HFFc6 (cell line): ENCODE data around the gene RPH3AL. TPM values are rescaled to one million over a fixed set of nuclear protein-coding genes. Genes with fewer than 3 reads are reported as not detected.

Experiments
- DNase-seq: peaks from one replicate; pipeline ENCODE4 v3.0.0-alpha.2; 2018
- H3K27ac Mint-ChIP-seq: 2 replicates; pipeline ENCODE4 v1.8.0; 2020; ENCODE audit warnings: mild to moderate bottlenecking, mixed read lengths
- H3K27me3 Mint-ChIP-seq: 2 replicates; pipeline ENCODE4 v1.8.0; 2021; ENCODE audit warnings: mild to moderate bottlenecking, moderate library complexity, mixed read lengths; ENCODE audit not compliant: insufficient read depth
- H3K36me3 Mint-ChIP-seq: 2 replicates; pipeline ENCODE4 v1.8.0; 2021; ENCODE audit warnings: low read depth, mixed read lengths
- H3K4me1 Mint-ChIP-seq: 2 replicates; pipeline ENCODE4 v1.8.0; 2020; ENCODE audit warnings: low read depth, mixed read lengths
- H3K4me3 Mint-ChIP-seq: 2 replicates; pipeline ENCODE4 v1.8.0; 2020; ENCODE audit warnings: mild to moderate bottlenecking, moderate library complexity, mixed read lengths
- H3K9me3 Mint-ChIP-seq: 2 replicates; pipeline ENCODE4 v1.8.0; 2020; ENCODE audit warnings: mild to moderate bottlenecking, mixed read lengths
- CTCF ChIP-seq: fragments of 200-600 bp; sonication (generic); IDR thresholded peaks from 2 replicates; pipeline ENCODE4 v1.5.0; 2021; ENCODE audit warnings: antibody characterized with exemption, mild to moderate bottlenecking
- total RNA-seq, 6 experiments: library from RNA; stranded (reverse); fragmentation: NEBNext Ultra II Directional; extraction: Animal tissue kit (Norgen Biotek cat#: 25700); gene quantifications; 2 replicates in 1 of 6; 3 replicates in 5 of 6; pipeline ENCODE4 v1.2.3, GENCODE V29; 2021

Gene RPH3AL
- total RNA-seq, 6 experiments from 2014 or later, result 1.4 to 2.4 (median 2.0) TPM

DNA sequence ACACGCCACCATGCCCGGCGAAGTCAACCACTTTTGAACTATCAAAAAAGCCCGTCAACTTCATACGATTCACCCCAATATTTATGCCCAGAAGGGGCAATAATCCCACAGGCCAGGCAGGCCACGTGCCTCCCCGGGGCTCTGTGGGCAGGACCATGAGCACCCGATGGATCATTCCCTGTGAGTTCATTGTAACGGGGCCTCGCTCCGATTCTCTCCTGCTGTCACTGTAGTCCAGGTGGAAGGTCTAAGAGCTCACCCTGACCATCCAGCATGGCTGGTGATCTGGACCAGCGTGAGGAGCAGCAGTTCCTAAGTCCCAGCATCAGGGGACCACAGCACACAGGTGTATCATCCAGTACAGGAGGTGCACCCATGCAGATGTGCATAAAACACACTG is 93.7 kb downstream of the RPH3AL start:
- Mint-ChIP-seq H3K27ac (no peak overlapping the region), H3K9me3 (peaks cover 20% of the 10 kb centered on the region; the same call in 1 of the 2 replicates), H3K36me3 (peaks cover 13% of the 10 kb centered on the region; the same call in 1 of the 2 replicates), H3K27me3 (peaks cover 27% of the 10 kb centered on the region), H3K4me1 (no peaks in the 10 kb centered on the region), H3K4me3 (no peak overlapping the region)
- no peak for TF ChIP-seq CTCF
- no peak for DNase-seq

DNA sequence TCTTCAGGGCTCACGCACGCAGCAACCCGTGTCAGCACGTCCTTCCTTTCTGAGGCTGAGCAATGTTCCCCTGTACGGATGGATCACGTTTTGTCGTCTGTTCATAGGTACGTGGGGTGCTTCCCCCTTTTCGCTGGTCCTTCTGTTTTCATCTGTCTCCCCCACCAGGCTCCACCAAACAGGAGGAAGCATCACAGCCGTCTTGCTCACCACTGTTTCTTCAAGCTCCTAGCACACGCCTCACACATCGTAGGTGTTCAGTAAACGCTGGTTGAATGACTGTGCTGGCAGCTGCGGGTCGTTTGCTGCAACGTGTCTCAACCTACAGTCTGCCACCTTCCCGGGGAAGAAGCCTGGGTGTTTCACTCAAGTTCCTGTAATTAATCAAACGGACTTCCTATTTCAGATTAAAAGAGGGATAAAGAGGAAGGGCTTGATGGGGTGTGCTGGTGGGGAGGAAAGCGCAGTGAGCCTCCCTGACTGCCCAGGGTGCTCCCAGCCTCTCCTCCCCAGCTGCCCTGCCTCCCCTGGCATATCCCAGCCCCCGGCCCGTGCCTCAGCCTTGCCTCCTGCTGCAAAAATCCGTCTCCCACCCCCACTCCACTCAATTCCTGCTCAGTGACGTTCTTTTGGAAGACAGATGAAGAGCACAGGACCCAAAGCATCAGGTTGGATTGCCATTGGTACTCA is 94.4 kb downstream of the RPH3AL start:
- no peaks in the 10 kb centered on the region for H3K4me1 Mint-ChIP-seq
- peaks cover 7% of the 10 kb centered on the region; the same call in 1 of the 2 replicates for H3K36me3 Mint-ChIP-seq
- H3K9me3 Mint-ChIP-seq, result peaks cover 17% of the 10 kb centered on the region; the same call in 1 of the 2 replicates
- H3K4me3 Mint-ChIP-seq, result no peak overlapping the region
- no peak overlapping the region for H3K27ac Mint-ChIP-seq
- DNase-seq, result no peak
- H3K27me3 Mint-ChIP-seq, result peaks cover 24% of the 10 kb centered on the region
- TF ChIP-seq CTCF, result no peak

DNA sequence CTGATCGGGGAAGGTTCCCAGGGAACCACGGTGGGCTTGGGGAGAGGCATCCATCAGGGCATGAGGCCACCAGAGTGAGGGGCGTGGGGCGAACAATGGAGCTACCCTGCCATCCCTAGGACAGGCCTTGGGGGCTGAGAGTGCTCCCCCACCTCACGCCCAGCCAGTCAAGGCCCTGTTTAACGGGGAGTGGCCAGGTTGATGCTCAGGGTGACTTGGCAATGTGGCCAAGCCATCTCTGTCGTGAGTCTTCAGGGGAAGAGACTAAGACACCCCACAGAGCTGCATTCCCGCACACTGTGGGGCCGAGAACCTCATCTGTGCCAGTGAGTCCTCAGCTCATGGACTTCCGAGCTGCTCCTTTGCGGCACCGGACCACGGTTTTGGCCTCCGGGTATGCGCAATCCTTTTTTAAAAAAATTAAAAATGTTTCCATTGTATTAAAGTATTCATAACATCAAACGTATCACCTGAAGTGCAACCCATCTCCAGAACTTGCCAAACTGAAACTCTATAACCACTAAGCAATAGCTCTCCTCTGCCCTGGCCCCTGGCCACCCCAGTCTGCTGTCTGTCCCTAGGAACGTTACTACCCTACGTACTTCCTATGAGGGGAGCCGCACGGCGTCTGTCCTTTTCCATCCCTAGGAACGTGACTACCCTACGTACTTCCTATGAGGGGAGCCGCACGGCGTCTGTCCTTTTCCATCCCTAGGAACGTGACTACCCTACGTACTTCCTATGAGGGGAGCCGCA is 99.3 kb downstream of the RPH3AL start:
- no peak for DNase-seq
- TF ChIP-seq CTCF, result no peak
- Mint-ChIP-seq H3K9me3 (no peaks in the 10 kb centered on the region), H3K27ac (no peak overlapping the region), H3K4me3 (no peak overlapping the region), H3K36me3 (no peaks in the 10 kb centered on the region), H3K4me1 (no peaks in the 10 kb centered on the region), H3K27me3 (peaks cover 9% of the 10 kb centered on the region)

- peaks cover 13% of the 10 kb centered on the region for H3K27me3 Mint-ChIP-seq
- H3K36me3 Mint-ChIP-seq, result no peaks in the 10 kb centered on the region
- H3K27ac Mint-ChIP-seq, result no peak overlapping the region
- no peak overlapping the region for H3K4me3 Mint-ChIP-seq
- H3K9me3 Mint-ChIP-seq, result no peaks in the 10 kb centered on the region
- no peak for TF ChIP-seq CTCF
- DNase-seq, result no peak
- H3K4me1 Mint-ChIP-seq, result no peaks in the 10 kb centered on the region
Observed at GRCh38 chr17:252456-252855, 100.2 kb downstream of the RPH3AL start.

DNA sequence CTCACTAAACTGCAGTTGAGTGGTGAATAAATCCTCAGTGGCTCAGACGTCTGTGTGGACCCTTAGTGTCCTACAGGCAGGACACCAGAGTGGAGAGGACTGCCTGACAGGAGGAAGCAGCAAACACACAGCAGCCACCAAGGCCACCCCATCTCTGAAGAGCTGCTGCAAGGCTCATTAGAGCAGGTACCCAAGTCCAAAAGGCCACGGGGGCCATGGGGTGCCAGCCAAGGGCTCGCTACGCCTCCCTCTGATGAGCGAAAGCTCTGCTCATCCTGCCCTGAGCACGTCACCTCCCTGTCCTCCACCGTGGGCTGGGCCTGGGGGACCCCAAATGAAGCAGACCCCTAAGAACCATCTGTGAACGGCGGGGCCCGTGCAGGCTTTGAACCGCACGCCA is 101.1 kb downstream of the RPH3AL start:
- no peak overlapping the region for H3K27ac Mint-ChIP-seq
- TF ChIP-seq CTCF, result no peak
- peaks cover 15% of the 10 kb centered on the region for H3K27me3 Mint-ChIP-seq
- H3K4me1 Mint-ChIP-seq, result no peaks in the 10 kb centered on the region
- no peak for DNase-seq
- H3K9me3 Mint-ChIP-seq, result no peaks in the 10 kb centered on the region
- no peak overlapping the region for H3K4me3 Mint-ChIP-seq
- no peaks in the 10 kb centered on the region for H3K36me3 Mint-ChIP-seq
